GM13976 (cell line): ENCODE results near the gene CLMN.

ENCODE experiments used
- DNase-seq: peaks from one replicate; pipeline ENCODE4 v3.0.0; 2012; ENCODE audit warnings: low spot score
- in situ Hi-C: fragments of 300-500 bp; cut with MboI; formaldehyde crosslinking; loops from one replicate; pipeline ENCODE4 v1.12.0; 2022; ENCODE audit warnings: low sequenced_read_pairs, mixed read lengths, inconsistent platforms; ENCODE audit not compliant: unreplicated experiment
- TF ChIP-seq, protein P1 (sequence below): IDR thresholded peaks from 2 replicates; pipeline ENCODE4 v1.5.1; 2012; ENCODE audit warnings: borderline replicate concordance, mild to moderate bottlenecking; ENCODE audit not compliant: insufficient read depth; ENCODE audit errors: extremely low read depth, missing control alignments, control extremely low read depth

CLMN gene

GRCh38 chr14:95313190-95313589 lies 6.5 kb downstream of the CLMN start:
- DNase-seq = no peak
- in situ Hi-C loops = no loop called here
- TF ChIP-seq, protein P1, sequence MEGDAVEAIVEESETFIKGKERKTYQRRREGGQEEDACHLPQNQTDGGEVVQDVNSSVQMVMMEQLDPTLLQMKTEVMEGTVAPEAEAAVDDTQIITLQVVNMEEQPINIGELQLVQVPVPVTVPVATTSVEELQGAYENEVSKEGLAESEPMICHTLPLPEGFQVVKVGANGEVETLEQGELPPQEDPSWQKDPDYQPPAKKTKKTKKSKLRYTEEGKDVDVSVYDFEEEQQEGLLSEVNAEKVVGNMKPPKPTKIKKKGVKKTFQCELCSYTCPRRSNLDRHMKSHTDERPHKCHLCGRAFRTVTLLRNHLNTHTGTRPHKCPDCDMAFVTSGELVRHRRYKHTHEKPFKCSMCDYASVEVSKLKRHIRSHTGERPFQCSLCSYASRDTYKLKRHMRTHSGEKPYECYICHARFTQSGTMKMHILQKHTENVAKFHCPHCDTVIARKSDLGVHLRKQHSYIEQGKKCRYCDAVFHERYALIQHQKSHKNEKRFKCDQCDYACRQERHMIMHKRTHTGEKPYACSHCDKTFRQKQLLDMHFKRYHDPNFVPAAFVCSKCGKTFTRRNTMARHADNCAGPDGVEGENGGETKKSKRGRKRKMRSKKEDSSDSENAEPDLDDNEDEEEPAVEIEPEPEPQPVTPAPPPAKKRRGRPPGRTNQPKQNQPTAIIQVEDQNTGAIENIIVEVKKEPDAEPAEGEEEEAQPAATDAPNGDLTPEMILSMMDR = no peak

GRCh38 chr14:95312311-95312710 lies 7.4 kb downstream of the CLMN start:
- in situ Hi-C loops = no loop called here
- TF ChIP-seq, protein P1 = no peak
- DNase-seq = no peak

GRCh38 chr14:95311752-95312151 lies 8.0 kb downstream of the CLMN start:
- TF ChIP-seq, protein P1 = no peak
- in situ Hi-C loops = no loop called here
- no peak for DNase-seq

- TF ChIP-seq, protein P1 = no peak
- no peak for DNase-seq
- in situ Hi-C loops = no loop called here
Observed at GRCh38 chr14:95310635-95311380, 8.9 kb downstream of the CLMN start.

- TF ChIP-seq, protein P1 = no peak
- in situ Hi-C loops = no loop called here
- DNase-seq = no peak
Observed at GRCh38 chr14:95309261-95310051, 10.3 kb downstream of the CLMN start.

GRCh38 chr14:95308073-95308472 lies 11.6 kb downstream of the CLMN start:
- no peak for DNase-seq
- in situ Hi-C loops = no loop called here
- TF ChIP-seq, protein P1 = no peak
